HepG2 (cell line): ENCODE data around the gene CILP2. TPM values are rescaled to one million over a fixed set of nuclear protein-coding genes. Genes with fewer than 3 reads are reported as not detected.

Experiments used
- ATAC-seq: fragments of 200-7000 bp; cut with Tn5 transposase; 3 replicates; pipeline ENCODE4 v1.9.1; 2020; ENCODE audit warnings: mild to moderate bottlenecking, moderate library complexity
- BruUV-seq: library from RNA; stranded (reverse); fragments of 400-500 nt; replicated peaks from 2 replicates; lab custom pipeline; 2021; lab: Mats Ljungman, UMichigan
- CTCF ChIA-PET: fragments of 300-600 bp; formaldehyde crosslinking; extraction: SDS; loops from one replicate; lab custom pipeline; 2021; ENCODE audit warnings: low total read pairs, inconsistent platforms, low intra/inter-chr PET ratio; lab: Yijun Ruan, JAX
- POLR2A ChIA-PET: fragments of 350-600 bp; sonication (Branson Sonifier 250); formaldehyde crosslinking; loops from one replicate; lab custom pipeline; 2020; ENCODE audit warnings: antibody characterized with exemption, inconsistent platforms; lab: Yijun Ruan, JAX
- DNase-seq: peaks from one replicate; pipeline ENCODE4 v3.0.0-alpha.2; 2015; ENCODE audit warnings: low spot score
- FAIRE-seq: peaks from 3 replicates; lab custom pipeline; 2011; peaks lifted over from hg19 to GRCh38; lab: Jason Lieb, UNC
- H2AFZ ChIP-seq: one replicate; pipeline ENCODE4 v1.6.1; 2011; ENCODE audit warnings: low read length, inconsistent platforms
- H3K27ac ChIP-seq: fragments of 300-600 bp; 3 replicates; pipeline ENCODE4 v1.8.0; 2011; ENCODE audit warnings: mixed run types, mild to moderate bottlenecking, mixed read lengths, low read length, inconsistent platforms; ENCODE audit not compliant: insufficient read depth; ENCODE audit errors: extremely low read length
- H3K27me3 ChIP-seq, 2 experiments: fragments of 200-600 bp in 1 of 2; 2 replicates in 1 of 2; 3 replicates in 1 of 2; pipeline versions ENCODE4 v1.6.0 to v1.8.0; 2011; ENCODE audit warnings: low read length in 2 of 2, mild to moderate bottlenecking in 2 of 2, moderate library complexity in 2 of 2, inconsistent platforms in 1 of 2; ENCODE audit not compliant: insufficient read depth in 2 of 2, control insufficient read depth in 1 of 2
- H3K36me3 ChIP-seq, 2 experiments: fragments of 200-600 bp in 1 of 2; replicated peaks in 1 of 2; 2 replicates in 1 of 2; 3 replicates in 1 of 2; pipeline versions ENCODE4 v1.5.1 to v1.8.0; 2011; ENCODE audit warnings: low read length in 2 of 2, inconsistent platforms in 1 of 2; ENCODE audit not compliant: insufficient read depth in 2 of 2, control insufficient read depth in 1 of 2
- H3K4me1 ChIP-seq: 2 replicates; pipeline ENCODE4 v1.5.1; 2012; ENCODE audit warnings: low read length, inconsistent platforms; ENCODE audit not compliant: insufficient read depth
- H3K4me2 ChIP-seq: 2 replicates; pipeline ENCODE4 v1.6.0; 2011; ENCODE audit warnings: low read depth, low read length, inconsistent platforms
- H3K4me3 ChIP-seq, 3 experiments: fragments of 200-600 bp in 1 of 3; sonication (generic), shearing (Covaris generic) in 1 of 3; replicated peaks in 1 of 3; 2 replicates each; pipeline ENCODE4 v1.5.1; 2011 to 2016; ENCODE audit warnings: low read length in 3 of 3, inconsistent platforms in 2 of 3, low read depth in 2 of 3, mild to moderate bottlenecking in 2 of 3, control low read depth in 1 of 3, mixed read lengths in 1 of 3; ENCODE audit not compliant: insufficient read depth in 1 of 3
- H3K79me2 ChIP-seq: one replicate; pipeline ENCODE4 v1.6.1; 2011; ENCODE audit warnings: low read length, inconsistent platforms; ENCODE audit not compliant: insufficient read depth
- H3K9ac ChIP-seq: 2 replicates; pipeline ENCODE4 v1.6.0; 2011; ENCODE audit warnings: mild to moderate bottlenecking, low read depth, low read length, inconsistent platforms; ENCODE audit not compliant: insufficient read depth
- H3K9me3 ChIP-seq: 2 replicates; pipeline ENCODE4 v1.5.1; 2012; ENCODE audit warnings: mild to moderate bottlenecking, low read length
- H4K20me1 ChIP-seq: 2 replicates; pipeline ENCODE4 v1.6.0; 2011; ENCODE audit warnings: inconsistent platforms, mild to moderate bottlenecking, low read length, moderate library complexity; ENCODE audit not compliant: insufficient read depth
- EP300 ChIP-seq, 3 experiments: sonication (generic) in 1 of 3; formaldehyde crosslinking in 1 of 3; IDR thresholded peaks; 2 replicates each; pipeline versions ENCODE4 v1.5.1 to v1.6.1; 2011 to 2020; ENCODE audit warnings: low read depth in 2 of 3, low read length in 2 of 3, borderline replicate concordance in 1 of 3, improper control_type of control experiment in 1 of 3, mild to moderate bottlenecking in 1 of 3, missing genetic modification reagents in 1 of 3, moderate library complexity in 1 of 3
- MZF1 ChIP-seq: sonication (generic); formaldehyde crosslinking; IDR thresholded peaks from 2 replicates; pipeline ENCODE4 v1.8.1; 2023; ENCODE audit warnings: mild to moderate bottlenecking, missing genetic modification reagents, borderline replicate concordance
- RERE ChIP-seq: IDR thresholded peaks from 2 replicates; pipeline ENCODE4 v1.6.1; 2016; ENCODE audit warnings: low read depth, missing genetic modification reagents, missing compliant biosample characterization
- SMAD1 ChIP-seq: sonication (generic); formaldehyde crosslinking; IDR thresholded peaks from 2 replicates; pipeline ENCODE4 v1.4.0; 2020; ENCODE audit warnings: missing genetic modification reagents, low read depth, mild to moderate bottlenecking, borderline replicate concordance
- SNRNP70 ChIP-seq: fragments of 200-400 bp; formaldehyde crosslinking; IDR thresholded peaks from 2 replicates; pipeline ENCODE4 v1.6.1; 2017; ENCODE audit warnings: mild to moderate bottlenecking, low read depth, low read length, moderate library complexity
- SOX6 ChIP-seq, 2 experiments: fragments of 450-650 bp in 1 of 2; sonication (generic) in 1 of 2; formaldehyde crosslinking in 1 of 2; IDR thresholded peaks; 2 replicates each; pipeline versions ENCODE4 v1.4.0 to v1.6.1; 2017 to 2020; ENCODE audit warnings: antibody characterized with exemption in 1 of 2, mild to moderate bottlenecking in 1 of 2, missing genetic modification reagents in 1 of 2
- SPEN ChIP-seq: sonication (generic); formaldehyde crosslinking; IDR thresholded peaks from 2 replicates; pipeline ENCODE4 v1.5.1; 2020; ENCODE audit warnings: low read depth, mild to moderate bottlenecking, missing genetic modification reagents
- STAT5B ChIP-seq: sonication (generic); formaldehyde crosslinking; IDR thresholded peaks from 2 replicates; pipeline ENCODE4 v1.4.0; 2020; ENCODE audit warnings: missing genetic modification reagents
- TRAFD1 ChIP-seq: sonication (generic); formaldehyde crosslinking; IDR thresholded peaks from 2 replicates; pipeline ENCODE4 v1.5.1; 2020; ENCODE audit warnings: missing genetic modification reagents, mild to moderate bottlenecking, borderline replicate concordance
- ZNF564 ChIP-seq: sonication (generic); formaldehyde crosslinking; IDR thresholded peaks from 2 replicates; pipeline ENCODE4 v1.8.1; 2023; ENCODE audit warnings: mild to moderate bottlenecking, missing genetic modification reagents
- ZNF709 ChIP-seq: sonication (generic); formaldehyde crosslinking; IDR thresholded peaks from 2 replicates; pipeline ENCODE4 v1.5.0; 2020; ENCODE audit warnings: mild to moderate bottlenecking, missing genetic modification reagents
- ZNF749 ChIP-seq: sonication (generic); formaldehyde crosslinking; IDR thresholded peaks from 2 replicates; pipeline ENCODE4 v1.8.0; 2022; ENCODE audit warnings: mild to moderate bottlenecking, missing genetic modification reagents, moderate library complexity, borderline replicate concordance
- ZSCAN29 ChIP-seq: sonication (generic); formaldehyde crosslinking; conservative IDR thresholded peaks from 2 replicates; pipeline ENCODE4 v1.4.0; 2020; ENCODE audit warnings: mild to moderate bottlenecking, missing genetic modification reagents
- WGBS: methylation state at CpG from one replicate; pipeline ENCODE4 v1.1.6; 2017; ENCODE audit warnings: low lambda C conversion rate; 5-methylcytosine and 5-hydroxymethylcytosine counted together
- in situ Hi-C: cut with HindIII; loops from 2 replicates; pipeline ENCODE4 v1.10.0; 2017; ENCODE audit warnings: low pct_unique_long_range_greater_than_20kb; ENCODE audit not compliant: extremely low pct_ligation_motif_present
- intact Hi-C: fragments of 100-400 bp; cut with micrococcal nuclease; formaldehyde crosslinking; loops from one replicate; pipeline ENCODE4 v1.10.0; 2022; ENCODE audit not compliant: unreplicated experiment
- polyA plus RNA-seq, 8 experiments: library from polyadenylated mRNA; depleted of rRNA in 3 of 8; stranded (reverse) in 7 of 8; unstranded in 1 of 8; fragments of >200 nt; fragmentation: Illumina TruSeq in 4 of 8; extraction: Trizol in 4 of 8; gene quantifications; 2 replicates each; pipeline versions ENCODE4 v1.2.1 to v1.2.3, GENCODE V29; 2011 to 2016; ENCODE audit warnings: low read depth in 4 of 8, missing spikeins in 1 of 8, mixed read lengths in 1 of 8; ENCODE audit not compliant: insufficient read depth in 1 of 8
- total RNA-seq, 5 experiments: library from RNA; depleted of rRNA; stranded (reverse); fragments of >200 nt; fragmentation: Illumina TruSeq; extraction: Trizol; gene quantifications; 2 replicates each; pipeline ENCODE4 v1.2.3, GENCODE V29; 2016; ENCODE audit warnings: low read depth in 1 of 5

The CILP2 gene
- total and polyA plus RNA-seq, 2 of the 13 experiments (the other 11 are each of a cell fraction or from before 2014, with no cell fraction given): 0.09 to 0.37 TPM

GRCh38 chr19:19539698-19540063 lies 1.6 kb downstream of the CILP2 start:
- Histone ChIP-seq H4K20me1 (no peaks in the 10 kb centered on the region), H3K4me3 (no peak overlapping the region), H3K27me3 (peaks cover 0 to 10% of the 10 kb centered on the region in 2 experiments; a peak in 1 of 5 replicates), H3K27ac (no peak overlapping the region), H3K9ac (no peak overlapping the region), H2AFZ (no peak overlapping the region), H3K9me3 (no peaks in the 10 kb centered on the region), H3K79me2 (no peaks in the 10 kb centered on the region), H3K4me1 (0 out of 2 replicates have a peak, but pooled peaks cover 5% of the 10 kb centered on the region), H3K36me3 (no peaks in the 10 kb centered on the region), H3K4me2 (no peak overlapping the region)
- no TSS peak for BruUV-seq
- CTCF ChIA-PET: no interaction called here
- WGBS: 67% methylated on average over 9 of the region's 19 CpGs
- in situ Hi-C loops (loop anchor here (5.0 to 25.0 kb wide), 2 partner anchors 103 to 423 kb away; partner anchors contain the start of gene GMIP), intact Hi-C loops (no loop called here)
- ATAC-seq (peak; percentile 3; the same call in 1 of the 3 replicates), DNase-seq (no peak), FAIRE-seq (no peak)
- POLR2A ChIA-PET: no interaction called here
- no peak for TF ChIP-seq STAT5B (CRISPR knock-in tag)
- no peak for TF ChIP-seq MZF1
- no peak for TF ChIP-seq ZNF709 (CRISPR knock-in tag)
- no peak for TF ChIP-seq TRAFD1 (CRISPR knock-in tag)
- TF ChIP-seq SPEN (CRISPR knock-in tag): no peak
- no peak for TF ChIP-seq SNRNP70
- TF ChIP-seq SMAD1 (CRISPR knock-in tag): no peak
- no peak for TF ChIP-seq ZSCAN29 (CRISPR knock-in tag)
- TF ChIP-seq ZNF749 (CRISPR knock-in tag): no peak
- TF ChIP-seq ZNF564 (CRISPR knock-in tag): no peak
- TF ChIP-seq EP300 (IDR thresholded peaks at IDR 0.05; ENCODE audit: low read depth in 2 of 2, low read length in 2 of 2): no peak
- no peak for TF ChIP-seq EP300 (CRISPR knock-in tag; IDR thresholded peaks at IDR 0.05; ENCODE audit: borderline replicate concordance)
- no peak for TF ChIP-seq RERE
- TF ChIP-seq SOX6 (IDR thresholded peaks at IDR 0.05): no peak
- no peak for TF ChIP-seq SOX6 (CRISPR knock-in tag; IDR thresholded peaks at IDR 0.05)
